K562 (cell line): Measurements from ENCODE around the gene GSS.

Source experiments
- ARID3A ChIP-seq: IDR thresholded peaks from 2 replicates; pipeline ENCODE4 v1.6.1; 2012; ENCODE audit warnings: low read depth, low read length, improper control_type of control experiment, borderline replicate concordance
- BMI1 ChIP-seq: fragments of 150-350 bp; IDR thresholded peaks from 2 replicates; pipeline ENCODE4 v1.6.1; 2014; ENCODE audit warnings: low read length
- ERF ChIP-seq: fragments of 450-650 bp; formaldehyde crosslinking; IDR thresholded peaks from 2 replicates; pipeline ENCODE4 v1.4.0; 2020; ENCODE audit warnings: mild to moderate bottlenecking, mixed read lengths
- HDAC2 ChIP-seq: fragments of 450-650 bp; IDR thresholded peaks from 2 replicates; pipeline ENCODE4 v1.6.1; 2016; ENCODE audit warnings: mild to moderate bottlenecking
- HDAC6 ChIP-seq: IDR thresholded peaks from 2 replicates; pipeline ENCODE4 v1.6.1; 2012; ENCODE audit warnings: low read depth, mild to moderate bottlenecking, control low read depth, inconsistent platforms, low read length, moderate library complexity
- KAT8 ChIP-seq: fragments of 450-650 bp; IDR thresholded peaks from 2 replicates; pipeline ENCODE4 v1.6.1; 2016; ENCODE audit warnings: low read depth, mild to moderate bottlenecking
- NFE2L1 ChIP-seq: fragments of 450-650 bp; IDR thresholded peaks from 2 replicates; pipeline ENCODE4 v1.6.1; 2016; ENCODE audit warnings: missing genetic modification characterization, low read depth, mild to moderate bottlenecking, missing compliant biosample characterization, moderate library complexity, borderline replicate concordance
- NR0B1 ChIP-seq: fragments of 450-650 bp; IDR thresholded peaks from one replicate; pipeline ENCODE4 v1.6.1; 2018; ENCODE audit warnings: mild to moderate bottlenecking, moderate library complexity; ENCODE audit not compliant: partially characterized antibody
- TF ChIP-seq, protein P1 (sequence below), 3 experiments: IDR thresholded peaks in 2 of 3; conservative IDR thresholded peaks in 1 of 3; 2 replicates each; pipeline ENCODE4 v1.5.1; 2011 to 2012; ENCODE audit warnings: low read length in 3 of 3, mild to moderate bottlenecking in 3 of 3, control low read depth in 2 of 3, improper control_type of control experiment in 1 of 3, inconsistent platforms in 1 of 3, low read depth in 1 of 3, mixed read lengths in 1 of 3, moderate library complexity in 1 of 3; ENCODE audit not compliant: insufficient read depth in 2 of 3
- TF ChIP-seq, protein P2 (sequence below): sonication (generic); formaldehyde crosslinking; IDR thresholded peaks from 2 replicates; pipeline ENCODE4 v1.8.0; 2022; ENCODE audit warnings: mild to moderate bottlenecking, missing genetic modification reagents

DNA sequence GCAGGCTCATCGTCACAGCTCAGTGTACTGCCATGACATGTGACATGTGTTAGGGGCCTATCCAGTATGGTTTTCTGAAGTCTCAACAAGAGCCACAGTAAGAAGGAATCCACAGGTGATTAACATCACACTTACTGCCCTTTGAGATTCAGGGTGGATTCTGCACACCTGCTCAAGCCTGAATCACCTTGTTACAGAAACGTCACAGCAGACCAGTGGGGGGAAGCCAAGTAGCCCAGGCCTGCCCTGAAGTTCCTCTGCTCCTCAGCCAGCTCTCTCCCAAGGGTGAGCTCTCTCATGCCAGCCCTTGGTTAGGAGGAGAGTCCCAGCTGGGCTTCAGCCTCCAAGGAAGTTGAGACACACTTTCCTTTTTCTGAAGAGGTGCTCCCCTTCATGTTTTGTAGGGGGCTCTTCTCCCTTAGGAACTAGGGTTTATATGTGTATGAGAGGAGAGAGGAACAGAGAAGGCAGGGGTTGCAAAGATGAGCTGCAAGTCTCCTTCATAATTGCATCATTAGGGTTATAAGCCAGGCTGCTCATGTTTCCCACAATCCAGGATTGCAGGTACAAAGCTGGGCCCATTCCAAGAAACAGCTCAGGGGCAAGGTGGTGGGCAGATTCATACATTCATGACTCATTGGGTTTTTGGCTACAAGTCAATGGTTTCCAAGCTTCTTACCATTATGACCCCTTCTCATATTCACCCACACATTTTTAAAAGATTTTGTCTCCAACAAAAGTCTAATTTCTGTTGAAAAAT, 11.6 kb downstream of the GSS start:
- no peak for TF ChIP-seq ARID3A
- TF ChIP-seq NFE2L1 (tag): no peak
- no peak for TF ChIP-seq KAT8
- TF ChIP-seq, protein P1, sequence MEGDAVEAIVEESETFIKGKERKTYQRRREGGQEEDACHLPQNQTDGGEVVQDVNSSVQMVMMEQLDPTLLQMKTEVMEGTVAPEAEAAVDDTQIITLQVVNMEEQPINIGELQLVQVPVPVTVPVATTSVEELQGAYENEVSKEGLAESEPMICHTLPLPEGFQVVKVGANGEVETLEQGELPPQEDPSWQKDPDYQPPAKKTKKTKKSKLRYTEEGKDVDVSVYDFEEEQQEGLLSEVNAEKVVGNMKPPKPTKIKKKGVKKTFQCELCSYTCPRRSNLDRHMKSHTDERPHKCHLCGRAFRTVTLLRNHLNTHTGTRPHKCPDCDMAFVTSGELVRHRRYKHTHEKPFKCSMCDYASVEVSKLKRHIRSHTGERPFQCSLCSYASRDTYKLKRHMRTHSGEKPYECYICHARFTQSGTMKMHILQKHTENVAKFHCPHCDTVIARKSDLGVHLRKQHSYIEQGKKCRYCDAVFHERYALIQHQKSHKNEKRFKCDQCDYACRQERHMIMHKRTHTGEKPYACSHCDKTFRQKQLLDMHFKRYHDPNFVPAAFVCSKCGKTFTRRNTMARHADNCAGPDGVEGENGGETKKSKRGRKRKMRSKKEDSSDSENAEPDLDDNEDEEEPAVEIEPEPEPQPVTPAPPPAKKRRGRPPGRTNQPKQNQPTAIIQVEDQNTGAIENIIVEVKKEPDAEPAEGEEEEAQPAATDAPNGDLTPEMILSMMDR (IDR thresholded peaks at IDR 0.05 in 2 of 3, conservative IDR thresholded peaks at IDR 0.05 in 1 of 3; ENCODE audit: insufficient read depth in 2 of 3, low read depth in 1 of 3, low read length in 3 of 3): no peak
- no peak for TF ChIP-seq HDAC6
- TF ChIP-seq, protein P2, sequence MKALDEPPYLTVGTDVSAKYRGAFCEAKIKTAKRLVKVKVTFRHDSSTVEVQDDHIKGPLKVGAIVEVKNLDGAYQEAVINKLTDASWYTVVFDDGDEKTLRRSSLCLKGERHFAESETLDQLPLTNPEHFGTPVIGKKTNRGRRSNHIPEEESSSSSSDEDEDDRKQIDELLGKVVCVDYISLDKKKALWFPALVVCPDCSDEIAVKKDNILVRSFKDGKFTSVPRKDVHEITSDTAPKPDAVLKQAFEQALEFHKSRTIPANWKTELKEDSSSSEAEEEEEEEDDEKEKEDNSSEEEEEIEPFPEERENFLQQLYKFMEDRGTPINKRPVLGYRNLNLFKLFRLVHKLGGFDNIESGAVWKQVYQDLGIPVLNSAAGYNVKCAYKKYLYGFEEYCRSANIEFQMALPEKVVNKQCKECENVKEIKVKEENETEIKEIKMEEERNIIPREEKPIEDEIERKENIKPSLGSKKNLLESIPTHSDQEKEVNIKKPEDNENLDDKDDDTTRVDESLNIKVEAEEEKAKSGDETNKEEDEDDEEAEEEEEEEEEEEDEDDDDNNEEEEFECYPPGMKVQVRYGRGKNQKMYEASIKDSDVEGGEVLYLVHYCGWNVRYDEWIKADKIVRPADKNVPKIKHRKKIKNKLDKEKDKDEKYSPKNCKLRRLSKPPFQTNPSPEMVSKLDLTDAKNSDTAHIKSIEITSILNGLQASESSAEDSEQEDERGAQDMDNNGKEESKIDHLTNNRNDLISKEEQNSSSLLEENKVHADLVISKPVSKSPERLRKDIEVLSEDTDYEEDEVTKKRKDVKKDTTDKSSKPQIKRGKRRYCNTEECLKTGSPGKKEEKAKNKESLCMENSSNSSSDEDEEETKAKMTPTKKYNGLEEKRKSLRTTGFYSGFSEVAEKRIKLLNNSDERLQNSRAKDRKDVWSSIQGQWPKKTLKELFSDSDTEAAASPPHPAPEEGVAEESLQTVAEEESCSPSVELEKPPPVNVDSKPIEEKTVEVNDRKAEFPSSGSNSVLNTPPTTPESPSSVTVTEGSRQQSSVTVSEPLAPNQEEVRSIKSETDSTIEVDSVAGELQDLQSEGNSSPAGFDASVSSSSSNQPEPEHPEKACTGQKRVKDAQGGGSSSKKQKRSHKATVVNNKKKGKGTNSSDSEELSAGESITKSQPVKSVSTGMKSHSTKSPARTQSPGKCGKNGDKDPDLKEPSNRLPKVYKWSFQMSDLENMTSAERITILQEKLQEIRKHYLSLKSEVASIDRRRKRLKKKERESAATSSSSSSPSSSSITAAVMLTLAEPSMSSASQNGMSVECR (CRISPR knock-in tag): no peak
- no peak for TF ChIP-seq NR0B1
- TF ChIP-seq HDAC2: no peak
- no peak for TF ChIP-seq BMI1
- no peak for TF ChIP-seq ERF (CRISPR knock-in tag)
